ENCODE measurements around the gene XRN1.

Gene XRN1

GRCh38 chr3:142460689-142461088, 12.9 kb upstream of the XRN1 start:
- Histone ChIP-seq H3F3A (ENCODE audit: control insufficient read depth, insufficient read depth) (no peaks in the 10 kb centered on the region), H3K27me3 (ENCODE audit: control insufficient read depth, low read length) (no peaks in the 10 kb centered on the region), H3K36me3 (ENCODE audit: control insufficient read depth, low read length) (peaks cover 48% of the 10 kb centered on the region), H3K9me2 (replicated peaks; ENCODE audit: control insufficient read depth, low read length) (no peaks in the 10 kb centered on the region), H3K4me3 (ENCODE audit: low read length) (no peak overlapping the region), H4K20me1 (ENCODE audit: control insufficient read depth, insufficient read depth, low read depth, low read length) (no peaks in the 10 kb centered on the region), H3K9me3 (ENCODE audit: control insufficient read depth, insufficient read depth, low read length) (no peaks in the 10 kb centered on the region), H3K27ac (ENCODE audit: low read depth, low read length) (no peak overlapping the region), H3K4me2 (ENCODE audit: low read length) (no peak overlapping the region), H3K79me2 (ENCODE audit: control insufficient read depth, low read length) (no peaks in the 10 kb centered on the region), H3K4me1 (ENCODE audit: control insufficient read depth, low read length) (no peaks in the 10 kb centered on the region)
- TF ChIP-seq EZH2phosphoT487 (IDR thresholded peaks at IDR 0.05; ENCODE audit: borderline replicate concordance, low read length) (no peak), CTCF (IDR thresholded peaks at IDR 0.05; ENCODE audit: low read depth, low read length, poor library complexity, severe bottlenecking) (no peak)

- Histone ChIP-seq H4K20me1 (ENCODE audit: control insufficient read depth, insufficient read depth, low read depth, low read length) (no peaks in the 10 kb centered on the region), H3K4me2 (ENCODE audit: low read length) (no peak overlapping the region), H3K27me3 (ENCODE audit: control insufficient read depth, low read length) (no peaks in the 10 kb centered on the region), H3K36me3 (ENCODE audit: control insufficient read depth, low read length) (peaks cover 44% of the 10 kb centered on the region), H3K4me3 (ENCODE audit: low read length) (no peak overlapping the region), H3F3A (ENCODE audit: control insufficient read depth, insufficient read depth) (no peaks in the 10 kb centered on the region), H3K9me2 (replicated peaks; ENCODE audit: control insufficient read depth, low read length) (no peaks in the 10 kb centered on the region), H3K4me1 (ENCODE audit: control insufficient read depth, low read length) (no peaks in the 10 kb centered on the region), H3K9me3 (ENCODE audit: control insufficient read depth, insufficient read depth, low read length) (no peaks in the 10 kb centered on the region), H3K79me2 (ENCODE audit: control insufficient read depth, low read length) (no peaks in the 10 kb centered on the region), H3K27ac (ENCODE audit: low read depth, low read length) (no peak overlapping the region)
- no peak for TF ChIP-seq CTCF (IDR thresholded peaks at IDR 0.05; ENCODE audit: low read depth, low read length, poor library complexity, severe bottlenecking)
Measured at GRCh38 chr3:142459929-142460328, 12.1 kb upstream of the XRN1 start.

GRCh38 chr3:142459096-142459495, 11.3 kb upstream of the XRN1 start:
- Histone ChIP-seq H3K9me2 (replicated peaks; ENCODE audit: control insufficient read depth, low read length) (no peaks in the 10 kb centered on the region), H4K20me1 (ENCODE audit: control insufficient read depth, insufficient read depth, low read depth, low read length) (no peaks in the 10 kb centered on the region), H3K4me3 (ENCODE audit: low read length) (no peak overlapping the region), H3K27me3 (ENCODE audit: control insufficient read depth, low read length) (no peaks in the 10 kb centered on the region), H3K79me2 (ENCODE audit: control insufficient read depth, low read length) (no peaks in the 10 kb centered on the region), H3K4me2 (ENCODE audit: low read length) (no peak overlapping the region), H3K27ac (ENCODE audit: low read depth, low read length) (no peak overlapping the region), H3K36me3 (ENCODE audit: control insufficient read depth, low read length) (peaks cover 40% of the 10 kb centered on the region), H3F3A (ENCODE audit: control insufficient read depth, insufficient read depth) (no peaks in the 10 kb centered on the region), H3K9me3 (ENCODE audit: control insufficient read depth, insufficient read depth, low read length) (no peaks in the 10 kb centered on the region), H3K4me1 (ENCODE audit: control insufficient read depth, low read length) (no peaks in the 10 kb centered on the region)
- TF ChIP-seq EZH2phosphoT487 (IDR thresholded peaks at IDR 0.05; ENCODE audit: borderline replicate concordance, low read length) (no peak), CTCF (IDR thresholded peaks at IDR 0.05; ENCODE audit: low read depth, low read length, poor library complexity, severe bottlenecking) (no peak)

- Histone ChIP-seq H4K20me1 (ENCODE audit: control insufficient read depth, insufficient read depth, low read depth, low read length) (no peaks in the 10 kb centered on the region), H3K9me3 (ENCODE audit: control insufficient read depth, insufficient read depth, low read length) (no peaks in the 10 kb centered on the region), H3K4me3 (ENCODE audit: low read length) (no peak overlapping the region), H3K79me2 (ENCODE audit: control insufficient read depth, low read length) (peaks cover 22% of the 10 kb centered on the region), H3K4me1 (ENCODE audit: control insufficient read depth, low read length) (peaks cover 18% of the 10 kb centered on the region), H3K27me3 (ENCODE audit: control insufficient read depth, low read length) (no peaks in the 10 kb centered on the region), H3K4me2 (ENCODE audit: low read length) (no peak overlapping the region), H3K27ac (ENCODE audit: low read depth, low read length) (no peak overlapping the region), H3F3A (ENCODE audit: control insufficient read depth, insufficient read depth) (peaks cover 16% of the 10 kb centered on the region; the same call in 1 of the 2 replicates), H3K9me2 (replicated peaks; ENCODE audit: control insufficient read depth, low read length) (no peaks in the 10 kb centered on the region), H3K36me3 (ENCODE audit: control insufficient read depth, low read length) (peaks cover 26% of the 10 kb centered on the region)
- TF ChIP-seq EZH2phosphoT487 (IDR thresholded peaks at IDR 0.05; ENCODE audit: borderline replicate concordance, low read length) (no peak), CTCF (IDR thresholded peaks at IDR 0.05; ENCODE audit: low read depth, low read length, poor library complexity, severe bottlenecking) (no peak)
Measured at GRCh38 chr3:142450881-142451280, 3.0 kb upstream of the XRN1 start.

Measured in DOHH2 (cell line).